Ectodermal cell (in vitro differentiated cells): ENCODE data around the gene MAPK1.
"Not testable (repeated sequence)": the region's sequence is repeated elsewhere in the genome, so short reads cannot be mapped to it uniquely, and the experiment has no call there.

Source experiments
- H3K27ac ChIP-seq: 2 replicates; pipeline ENCODE4 v1.7.0; 2013; ENCODE audit warnings: mild to moderate bottlenecking, low read depth, low read length; ENCODE audit not compliant: insufficient read depth, poor library complexity, severe bottlenecking
- H3K27me3 ChIP-seq: 2 replicates; pipeline ENCODE4 v1.7.0; 2013; ENCODE audit warnings: mild to moderate bottlenecking, low read length; ENCODE audit not compliant: insufficient read depth, control insufficient read depth, poor library complexity, severe bottlenecking
- H3K36me3 ChIP-seq: one replicate; pipeline ENCODE4 v1.7.0; 2013; ENCODE audit warnings: low read length; ENCODE audit not compliant: control insufficient read depth, insufficient read depth
- H3K4me1 ChIP-seq: one replicate; pipeline ENCODE4 v1.7.0; 2013; ENCODE audit warnings: low read length; ENCODE audit not compliant: control insufficient read depth, insufficient read depth
- H3K4me3 ChIP-seq: 2 replicates; pipeline ENCODE4 v1.7.0; 2013; ENCODE audit warnings: low read depth, low read length, control low read depth; ENCODE audit not compliant: insufficient read depth
- H3K9me3 ChIP-seq: 2 replicates; pipeline ENCODE4 v1.7.0; 2013; ENCODE audit warnings: mild to moderate bottlenecking, low read length, moderate library complexity; ENCODE audit not compliant: control insufficient read depth
- WGBS, 2 experiments: methylation state at CpG; one replicate each; pipeline ENCODE4 v1.1.7; 2013; ENCODE audit warnings: missing lambda C conversion rate in 2 of 2; 5-methylcytosine and 5-hydroxymethylcytosine counted together

Gene MAPK1

GRCh38 chr22:21834869-21835268, 32.6 kb downstream of the MAPK1 start:
- H3K9me3 ChIP-seq, result no peaks in the 10 kb centered on the region
- WGBS, 2 experiments, result 88 to 93% methylated on average over 4 of the region's 4 CpGs
- no peak overlapping the region for H3K4me3 ChIP-seq
- peaks cover 23% of the 10 kb centered on the region for H3K4me1 ChIP-seq
- peak overlapping the region; percentile 8 for H3K27ac ChIP-seq
- no peaks in the 10 kb centered on the region for H3K27me3 ChIP-seq
- H3K36me3 ChIP-seq, result no peaks in the 10 kb centered on the region

- Histone ChIP-seq H3K4me1 (peaks cover 21% of the 10 kb centered on the region), H3K27me3 (no peaks in the 10 kb centered on the region), H3K27ac (no peak overlapping the region), H3K36me3 (no peaks in the 10 kb centered on the region), H3K9me3 (no peaks in the 10 kb centered on the region), H3K4me3 (no peak overlapping the region)
- WGBS, 2 experiments, result 81 to 83% methylated on average over 5 of the region's 8 CpGs
These were observed 34.9 kb downstream of the MAPK1 start for GRCh38 chr22:21832291-21833290.

- no peaks in the 10 kb centered on the region for H3K36me3 ChIP-seq
- 93 to 94% methylated on average over 3 of the region's 3 CpGs for WGBS, 2 experiments
- H3K4me3 ChIP-seq, result no peak overlapping the region
- no peak overlapping the region for H3K27ac ChIP-seq
- no peaks in the 10 kb centered on the region for H3K4me1 ChIP-seq
- H3K27me3 ChIP-seq, result no peaks in the 10 kb centered on the region
- no peaks in the 10 kb centered on the region for H3K9me3 ChIP-seq
These were observed 37.9 kb downstream of the MAPK1 start for GRCh38 chr22:21829523-21829922.

- Histone ChIP-seq H3K36me3 (no peaks in the 10 kb centered on the region), H3K9me3 (no peaks in the 10 kb centered on the region), H3K27me3 (no peaks in the 10 kb centered on the region), H3K27ac (no peak overlapping the region), H3K4me3 (no peak overlapping the region), H3K4me1 (no peaks in the 10 kb centered on the region)
- 87 to 92% methylated on average over 4 of the region's 4 CpGs for WGBS, 2 experiments
These were observed 39.2 kb downstream of the MAPK1 start for GRCh38 chr22:21828268-21828638.

GRCh38 chr22:21827628-21828267, 39.7 kb downstream of the MAPK1 start:
- Histone ChIP-seq H3K36me3 (no peaks in the 10 kb centered on the region), H3K9me3 (no peaks in the 10 kb centered on the region), H3K4me1 (no peaks in the 10 kb centered on the region), H3K27ac (no peak overlapping the region), H3K27me3 (no peaks in the 10 kb centered on the region), H3K4me3 (no peak overlapping the region)
- WGBS, 2 experiments, result 94 to 97% methylated on average over 3 of the region's 3 CpGs

GRCh38 chr22:21826204-21826603, 41.2 kb downstream of the MAPK1 start:
- H3K36me3 ChIP-seq, result no peaks in the 10 kb centered on the region
- no peaks in the 10 kb centered on the region for H3K9me3 ChIP-seq
- 95 to 99% methylated on average over 7 of the region's 7 CpGs for WGBS, 2 experiments
- H3K27me3 ChIP-seq, result no peaks in the 10 kb centered on the region
- no peak overlapping the region for H3K27ac ChIP-seq
- no peaks in the 10 kb centered on the region for H3K4me1 ChIP-seq
- no peak overlapping the region for H3K4me3 ChIP-seq

- H3K36me3 ChIP-seq, H3K4me1 ChIP-seq, H3K4me3 ChIP-seq, H3K27ac ChIP-seq, H3K9me3 ChIP-seq, H3K27me3 ChIP-seq: not testable (repeated sequence)
- 92 to 94% methylated on average over 7 of the region's 7 CpGs for WGBS, 2 experiments
These were observed 42.5 kb downstream of the MAPK1 start for GRCh38 chr22:21824962-21825361.

- H3K4me1 ChIP-seq, result peaks cover 3% of the 10 kb centered on the region
- 94 to 100% methylated on average over 1 of the region's 1 CpG for WGBS, 2 experiments
- H3K4me3 ChIP-seq, result no peak overlapping the region
- no peaks in the 10 kb centered on the region for H3K36me3 ChIP-seq
- no peaks in the 10 kb centered on the region for H3K9me3 ChIP-seq
- no peaks in the 10 kb centered on the region for H3K27me3 ChIP-seq
- no peak overlapping the region for H3K27ac ChIP-seq
These were observed 43.0 kb downstream of the MAPK1 start for GRCh38 chr22:21824445-21824912.

GRCh38 chr22:21823740-21824444, 43.6 kb downstream of the MAPK1 start:
- 93 to 96% methylated on average over 4 to 5 of the region's 5 CpGs for WGBS, 2 experiments
- no peak overlapping the region for H3K27ac ChIP-seq
- peaks cover 4% of the 10 kb centered on the region for H3K4me1 ChIP-seq
- H3K9me3 ChIP-seq, result no peaks in the 10 kb centered on the region
- H3K4me3 ChIP-seq, result no peak overlapping the region
- no peaks in the 10 kb centered on the region for H3K27me3 ChIP-seq
- no peaks in the 10 kb centered on the region for H3K36me3 ChIP-seq
